Endodermal cell (in vitro differentiated cells): ENCODE data around the gene SPATA17. TPM values are rescaled to one million over a fixed set of nuclear protein-coding genes. Genes with fewer than 3 reads are reported as not detected.

Source experiments
- DNase-seq: peaks from one replicate; pipeline ENCODE4 v3.0.0-alpha.2; 2017
- H3K27ac ChIP-seq: 2 replicates; pipeline ENCODE4 v1.5.1; 2013; ENCODE audit warnings: mild to moderate bottlenecking, low read depth, low read length, moderate library complexity
- H3K27me3 ChIP-seq: 2 replicates; pipeline ENCODE4 v1.6.1; 2013; ENCODE audit warnings: mild to moderate bottlenecking, low read length, moderate library complexity; ENCODE audit not compliant: insufficient read depth, control insufficient read depth, poor library complexity, severe bottlenecking
- H3K36me3 ChIP-seq: 2 replicates; pipeline ENCODE4 v1.7.0; 2013; ENCODE audit warnings: mild to moderate bottlenecking, low read length, moderate library complexity; ENCODE audit not compliant: control insufficient read depth, insufficient read depth
- H3K4me1 ChIP-seq: one replicate; pipeline ENCODE4 v1.7.0; 2013; ENCODE audit warnings: low read length; ENCODE audit not compliant: control insufficient read depth, insufficient read depth
- H3K4me3 ChIP-seq: 2 replicates; pipeline ENCODE4 v1.5.1; 2013; ENCODE audit warnings: mild to moderate bottlenecking, low read length, moderate library complexity
- H3K9ac ChIP-seq: 2 replicates; pipeline ENCODE4 v1.6.1; 2013; ENCODE audit warnings: mild to moderate bottlenecking, low read length, moderate library complexity; ENCODE audit not compliant: poor library complexity, severe bottlenecking; ENCODE audit errors: extremely low read depth
- H3K9me3 ChIP-seq: 2 replicates; pipeline ENCODE4 v1.6.1; 2013; ENCODE audit warnings: mild to moderate bottlenecking, low read length, moderate library complexity; ENCODE audit not compliant: control insufficient read depth
- H3K27ac Mint-ChIP-seq: 2 replicates; pipeline ENCODE4 v1.8.0; 2020; ENCODE audit warnings: mixed read lengths
- H3K27me3 Mint-ChIP-seq: 2 replicates; pipeline ENCODE4 v1.8.0; 2021; ENCODE audit warnings: mild to moderate bottlenecking, mixed read lengths; ENCODE audit not compliant: insufficient read depth
- H3K36me3 Mint-ChIP-seq: 2 replicates; pipeline ENCODE4 v1.8.0; 2020; ENCODE audit warnings: low read depth, mixed read lengths
- H3K4me1 Mint-ChIP-seq: 2 replicates; pipeline ENCODE4 v1.8.0; 2020; ENCODE audit warnings: mixed read lengths
- H3K4me3 Mint-ChIP-seq: 2 replicates; pipeline ENCODE4 v1.8.0; 2020; ENCODE audit warnings: mild to moderate bottlenecking, moderate library complexity, mixed read lengths
- H3K9me3 Mint-ChIP-seq: 2 replicates; pipeline ENCODE4 v1.8.0; 2020; ENCODE audit warnings: mild to moderate bottlenecking, mixed read lengths
- CTCF ChIP-seq: fragments of 200-600 bp; sonication (generic); conservative IDR thresholded peaks from 2 replicates; pipeline ENCODE4 v1.5.0; 2021; ENCODE audit warnings: antibody characterized with exemption, mild to moderate bottlenecking
- WGBS, 2 experiments: methylation state at CpG; one replicate each; pipeline versions ENCODE4 v1.1.5 to v1.1.7; 2013; ENCODE audit warnings: missing lambda C conversion rate in 2 of 2, mixed read lengths in 1 of 2; ENCODE audit not compliant: insufficient coverage in 1 of 2, insufficient read length in 1 of 2; 5-methylcytosine and 5-hydroxymethylcytosine counted together
- total RNA-seq, 2 donors: library from RNA; stranded (reverse); fragmentation: NEBNext Ultra II Directional in 1 of 2; extraction: Animal tissue kit (Norgen Biotek cat#: 25700) in 1 of 2; gene quantifications; 2 replicates in 1 of 2; 3 replicates in 1 of 2; pipeline ENCODE4 v1.2.1, GENCODE V29; 2021

The SPATA17 gene
- total RNA-seq, 2 donors from 2014 or later, result 0.93 to 1.6 TPM

DNA sequence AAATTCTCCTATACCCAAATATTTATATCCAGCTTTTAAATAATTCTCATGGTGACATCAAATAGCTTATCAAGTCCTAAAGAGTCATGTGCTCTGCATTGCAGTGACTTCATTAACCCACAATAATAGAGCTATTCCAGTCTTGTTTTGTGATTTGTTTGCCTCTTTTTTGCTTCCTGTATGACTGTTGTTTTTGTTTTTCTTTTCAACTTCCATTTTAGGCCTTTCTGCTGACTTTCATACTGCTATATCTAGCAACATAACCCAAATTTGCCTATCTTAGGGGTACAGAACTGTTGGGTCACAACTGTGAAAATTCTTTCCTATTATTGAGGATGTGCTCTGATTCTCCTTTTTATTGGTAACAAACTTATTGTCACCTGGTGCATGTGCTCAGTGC is 30.3 kb downstream of the SPATA17 start:
- Mint-ChIP-seq H3K4me3 (no peak overlapping the region), H3K4me1 (no peaks in the 10 kb centered on the region), H3K36me3 (no peaks in the 10 kb centered on the region), H3K27me3 (no peaks in the 10 kb centered on the region), H3K9me3 (peaks cover 3% of the 10 kb centered on the region), H3K27ac (no peak overlapping the region)
- Histone ChIP-seq H3K4me1 (no peaks in the 10 kb centered on the region), H3K9ac (no peak overlapping the region), H3K9me3 (no peaks in the 10 kb centered on the region), H3K36me3 (no peaks in the 10 kb centered on the region), H3K27ac (no peak overlapping the region), H3K27me3 (no peaks in the 10 kb centered on the region), H3K4me3 (no peak overlapping the region)
- no peak for DNase-seq
- TF ChIP-seq CTCF, result no peak

- H3K36me3 Mint-ChIP-seq, result no peaks in the 10 kb centered on the region
- no peaks in the 10 kb centered on the region for H3K27me3 Mint-ChIP-seq
- H3K4me1 Mint-ChIP-seq, result no peaks in the 10 kb centered on the region
- Histone ChIP-seq H3K27me3 (no peaks in the 10 kb centered on the region), H3K4me3 (no peak overlapping the region), H3K4me1 (no peaks in the 10 kb centered on the region), H3K9ac (no peak overlapping the region), H3K27ac (no peak overlapping the region), H3K36me3 (no peaks in the 10 kb centered on the region), H3K9me3 (no peaks in the 10 kb centered on the region)
- no peaks in the 10 kb centered on the region for H3K9me3 Mint-ChIP-seq
- no peak for DNase-seq
- WGBS, 2 experiments, result 79% methylated on average over 2 of the region's 2 CpGs; no CpG with 5 or more reads in 1 of the 2 experiments
- H3K27ac Mint-ChIP-seq, result no peak overlapping the region
- no peak for TF ChIP-seq CTCF
- no peak overlapping the region for H3K4me3 Mint-ChIP-seq
Observed at GRCh38 chr1:217668351-217668940, 37.3 kb downstream of the SPATA17 start.

- 76 to 100% methylated on average over 1 to 2 of the region's 2 CpGs for WGBS, 2 experiments
- Mint-ChIP-seq H3K27me3 (no peaks in the 10 kb centered on the region), H3K4me1 (no peaks in the 10 kb centered on the region), H3K9me3 (no peaks in the 10 kb centered on the region), H3K27ac (no peak overlapping the region), H3K4me3 (no peak overlapping the region), H3K36me3 (no peaks in the 10 kb centered on the region)
- Histone ChIP-seq H3K9ac (no peak overlapping the region), H3K27me3 (no peaks in the 10 kb centered on the region), H3K4me3 (no peak overlapping the region), H3K27ac (no peak overlapping the region), H3K4me1 (no peaks in the 10 kb centered on the region), H3K9me3 (no peaks in the 10 kb centered on the region), H3K36me3 (no peaks in the 10 kb centered on the region)
- TF ChIP-seq CTCF, result no peak
- DNase-seq, result no peak
Observed at GRCh38 chr1:217673387-217673786, 42.2 kb downstream of the SPATA17 start.
